Ishikawa (cell line): ENCODE measurements around the gene GMDS.

Experiments
- CEBPB ChIP-seq: IDR thresholded peaks from 2 replicates; pipeline ENCODE4 v1.6.1; 2012
- CREB1 ChIP-seq: IDR thresholded peaks from 2 replicates; pipeline ENCODE4 v1.6.1; 2012; ENCODE audit warnings: low read depth
- EGR1 ChIP-seq: IDR thresholded peaks from 2 replicates; pipeline ENCODE4 v1.6.1; 2012
- EP300 ChIP-seq: IDR thresholded peaks from 2 replicates; pipeline ENCODE4 v1.6.1; 2012; ENCODE audit warnings: borderline replicate concordance
- FOXM1 ChIP-seq: IDR thresholded peaks from 2 replicates; pipeline ENCODE4 v1.6.1; 2012; ENCODE audit warnings: low read depth, borderline replicate concordance
- MAX ChIP-seq: IDR thresholded peaks from 2 replicates; pipeline ENCODE4 v1.6.1; 2012
- NFIC ChIP-seq: IDR thresholded peaks from 2 replicates; pipeline ENCODE4 v1.6.1; 2012
- RAD21 ChIP-seq: IDR thresholded peaks from 2 replicates; pipeline ENCODE4 v1.6.1; 2012; ENCODE audit warnings: low read depth
- TAF1 ChIP-seq: IDR thresholded peaks from 2 replicates; pipeline ENCODE4 v1.6.1; 2012; ENCODE audit warnings: low read depth, mild to moderate bottlenecking
- TCF12 ChIP-seq: IDR thresholded peaks from 2 replicates; pipeline ENCODE4 v1.6.1; 2012; ENCODE audit warnings: low read depth
- TEAD4 ChIP-seq: IDR thresholded peaks from 2 replicates; pipeline ENCODE4 v1.6.1; 2012
- YY1 ChIP-seq: IDR thresholded peaks from 2 replicates; pipeline ENCODE4 v1.6.1; 2012; ENCODE audit warnings: low read depth
- ZBTB7A ChIP-seq: IDR thresholded peaks from 2 replicates; pipeline ENCODE4 v1.6.1; 2012; ENCODE audit warnings: low read depth
- TF ChIP-seq, protein P1 (sequence below): IDR thresholded peaks from 2 replicates; pipeline ENCODE4 v1.6.1; 2012; ENCODE audit warnings: low read depth, mild to moderate bottlenecking
- TF ChIP-seq, protein P2 (sequence below): IDR thresholded peaks from 2 replicates; pipeline ENCODE4 v1.6.1; 2012

GMDS gene

DNA sequence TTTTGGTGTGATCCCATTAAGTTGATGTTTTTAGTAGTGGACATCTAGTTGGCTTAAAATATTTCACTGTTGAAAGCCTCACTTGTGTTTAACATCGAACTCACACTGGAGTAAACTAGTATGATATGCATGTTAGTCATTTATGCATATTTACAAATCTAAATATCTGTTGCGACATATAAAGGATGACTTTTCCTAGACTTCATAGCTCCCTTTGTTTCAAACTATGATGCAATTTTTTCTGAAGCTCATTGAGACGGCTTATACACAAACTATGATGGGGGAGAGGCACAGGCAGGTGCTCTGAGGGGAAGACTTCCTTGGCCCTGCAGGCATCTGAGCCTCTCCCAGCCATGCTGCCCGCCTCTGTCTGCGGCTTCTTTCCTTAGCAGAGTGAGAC lies 647.5 kb downstream of the GMDS start:
- no peak for TF ChIP-seq TEAD4
- TF ChIP-seq EGR1: no peak
- TF ChIP-seq, protein P1, sequence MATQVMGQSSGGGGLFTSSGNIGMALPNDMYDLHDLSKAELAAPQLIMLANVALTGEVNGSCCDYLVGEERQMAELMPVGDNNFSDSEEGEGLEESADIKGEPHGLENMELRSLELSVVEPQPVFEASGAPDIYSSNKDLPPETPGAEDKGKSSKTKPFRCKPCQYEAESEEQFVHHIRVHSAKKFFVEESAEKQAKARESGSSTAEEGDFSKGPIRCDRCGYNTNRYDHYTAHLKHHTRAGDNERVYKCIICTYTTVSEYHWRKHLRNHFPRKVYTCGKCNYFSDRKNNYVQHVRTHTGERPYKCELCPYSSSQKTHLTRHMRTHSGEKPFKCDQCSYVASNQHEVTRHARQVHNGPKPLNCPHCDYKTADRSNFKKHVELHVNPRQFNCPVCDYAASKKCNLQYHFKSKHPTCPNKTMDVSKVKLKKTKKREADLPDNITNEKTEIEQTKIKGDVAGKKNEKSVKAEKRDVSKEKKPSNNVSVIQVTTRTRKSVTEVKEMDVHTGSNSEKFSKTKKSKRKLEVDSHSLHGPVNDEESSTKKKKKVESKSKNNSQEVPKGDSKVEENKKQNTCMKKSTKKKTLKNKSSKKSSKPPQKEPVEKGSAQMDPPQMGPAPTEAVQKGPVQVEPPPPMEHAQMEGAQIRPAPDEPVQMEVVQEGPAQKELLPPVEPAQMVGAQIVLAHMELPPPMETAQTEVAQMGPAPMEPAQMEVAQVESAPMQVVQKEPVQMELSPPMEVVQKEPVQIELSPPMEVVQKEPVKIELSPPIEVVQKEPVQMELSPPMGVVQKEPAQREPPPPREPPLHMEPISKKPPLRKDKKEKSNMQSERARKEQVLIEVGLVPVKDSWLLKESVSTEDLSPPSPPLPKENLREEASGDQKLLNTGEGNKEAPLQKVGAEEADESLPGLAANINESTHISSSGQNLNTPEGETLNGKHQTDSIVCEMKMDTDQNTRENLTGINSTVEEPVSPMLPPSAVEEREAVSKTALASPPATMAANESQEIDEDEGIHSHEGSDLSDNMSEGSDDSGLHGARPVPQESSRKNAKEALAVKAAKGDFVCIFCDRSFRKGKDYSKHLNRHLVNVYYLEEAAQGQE: no peak
- TF ChIP-seq, protein P2, sequence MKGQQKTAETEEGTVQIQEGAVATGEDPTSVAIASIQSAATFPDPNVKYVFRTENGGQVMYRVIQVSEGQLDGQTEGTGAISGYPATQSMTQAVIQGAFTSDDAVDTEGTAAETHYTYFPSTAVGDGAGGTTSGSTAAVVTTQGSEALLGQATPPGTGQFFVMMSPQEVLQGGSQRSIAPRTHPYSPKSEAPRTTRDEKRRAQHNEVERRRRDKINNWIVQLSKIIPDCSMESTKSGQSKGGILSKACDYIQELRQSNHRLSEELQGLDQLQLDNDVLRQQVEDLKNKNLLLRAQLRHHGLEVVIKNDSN: no peak
- TF ChIP-seq CEBPB: no peak
- TF ChIP-seq CREB1: no peak
- TF ChIP-seq ZBTB7A: no peak
- no peak for TF ChIP-seq YY1
- no peak for TF ChIP-seq FOXM1
- TF ChIP-seq MAX: no peak
- TF ChIP-seq RAD21: no peak
- TF ChIP-seq TAF1: no peak
- TF ChIP-seq NFIC: no peak
- TF ChIP-seq EP300: no peak
- TF ChIP-seq TCF12: no peak

- TF ChIP-seq CREB1: no peak
- TF ChIP-seq, protein P1: no peak
- no peak for TF ChIP-seq RAD21
- no peak for TF ChIP-seq TCF12
- TF ChIP-seq MAX: no peak
- no peak for TF ChIP-seq EGR1
- no peak for TF ChIP-seq ZBTB7A
- no peak for TF ChIP-seq YY1
- TF ChIP-seq, protein P2: no peak
- no peak for TF ChIP-seq CEBPB
- no peak for TF ChIP-seq NFIC
- no peak for TF ChIP-seq FOXM1
- TF ChIP-seq TEAD4: no peak
- TF ChIP-seq TAF1: no peak
- TF ChIP-seq EP300: no peak
These were observed 648.2 kb downstream of the GMDS start for GRCh38 chr6:1597121-1597744.

GRCh38 chr6:1596088-1596852 lies 649.1 kb downstream of the GMDS start:
- TF ChIP-seq FOXM1 (0 out of 2 replicates have a peak, but pooled peaks have one; percentile 14), RAD21 (peak; percentile 95), NFIC (no peak), ZBTB7A (0 out of 2 replicates have a peak, but pooled peaks have one; percentile 40), MAX (peak; percentile 23; the same call in 1 of the 2 replicates)

DNA sequence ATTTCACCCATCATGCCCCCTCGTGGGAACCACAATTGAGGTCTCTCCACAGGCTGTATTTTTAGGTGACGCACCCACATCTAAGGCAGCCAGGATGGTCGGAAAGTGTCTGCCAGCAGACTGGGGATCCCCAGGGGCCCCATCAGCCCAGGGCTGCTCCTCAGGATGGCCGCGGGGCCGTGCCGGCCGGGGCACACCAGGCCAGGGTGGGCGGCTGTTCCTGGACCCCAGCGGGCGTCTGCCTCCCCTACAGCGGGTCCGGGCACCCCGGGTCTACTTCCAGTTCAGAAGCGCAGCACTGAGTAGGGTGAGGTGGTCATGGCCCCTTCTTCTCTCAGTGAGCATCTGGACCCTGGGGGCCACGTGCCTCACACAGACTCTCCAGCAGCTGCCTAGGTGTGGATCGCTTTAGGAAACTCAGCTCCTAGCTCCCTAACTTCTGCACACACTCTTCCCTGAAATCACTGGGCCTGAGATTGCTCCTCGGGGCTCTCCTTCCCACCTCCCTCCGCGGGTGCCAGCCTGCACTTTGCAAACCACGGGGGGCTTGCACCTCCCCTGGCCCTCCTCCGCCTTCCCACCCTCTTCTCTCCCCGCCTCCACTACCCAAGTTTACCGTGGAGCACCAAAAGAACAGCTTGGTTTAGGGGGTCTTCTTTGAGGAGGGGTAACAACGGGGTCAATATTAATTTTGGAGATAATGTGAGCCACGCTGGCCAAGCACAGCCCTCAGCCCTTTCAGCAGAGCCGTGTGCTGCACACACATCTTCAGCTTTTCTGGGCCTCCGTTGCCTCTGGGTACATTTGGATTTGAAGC lies 649.9 kb downstream of the GMDS start:
- TF ChIP-seq, protein P2: no peak
- TF ChIP-seq TEAD4: no peak
- no peak for TF ChIP-seq NFIC
- TF ChIP-seq ZBTB7A: no peak
- TF ChIP-seq CEBPB: no peak
- TF ChIP-seq, protein P1: no peak
- no peak for TF ChIP-seq RAD21
- TF ChIP-seq EGR1: no peak
- no peak for TF ChIP-seq MAX
- no peak for TF ChIP-seq TAF1
- TF ChIP-seq YY1: no peak
- TF ChIP-seq CREB1: no peak
- no peak for TF ChIP-seq EP300
